Forelimb muscle (tissue), 1 donor: ENCODE results near the gene TRAF5. TPM values are rescaled to one million over a fixed set of nuclear protein-coding genes. Genes with fewer than 3 reads are reported as not detected.
"Not testable (repeated sequence)": the region's sequence is repeated elsewhere in the genome, so short reads cannot be mapped to it uniquely, and the experiment has no call there.

Experiments used
- DNase-seq: peaks from one replicate; pipeline ENCODE4 v3.0.0-alpha.2; 2013; ENCODE audit warnings: low read depth
- polyA plus RNA-seq: library from polyadenylated mRNA; unstranded; fragments of 120-200 nt; gene quantifications from one replicate; pipeline ENCODE4 v1.2.1, GENCODE V29; 2013; ENCODE audit not compliant: insufficient read length

The TRAF5 gene, protein sequence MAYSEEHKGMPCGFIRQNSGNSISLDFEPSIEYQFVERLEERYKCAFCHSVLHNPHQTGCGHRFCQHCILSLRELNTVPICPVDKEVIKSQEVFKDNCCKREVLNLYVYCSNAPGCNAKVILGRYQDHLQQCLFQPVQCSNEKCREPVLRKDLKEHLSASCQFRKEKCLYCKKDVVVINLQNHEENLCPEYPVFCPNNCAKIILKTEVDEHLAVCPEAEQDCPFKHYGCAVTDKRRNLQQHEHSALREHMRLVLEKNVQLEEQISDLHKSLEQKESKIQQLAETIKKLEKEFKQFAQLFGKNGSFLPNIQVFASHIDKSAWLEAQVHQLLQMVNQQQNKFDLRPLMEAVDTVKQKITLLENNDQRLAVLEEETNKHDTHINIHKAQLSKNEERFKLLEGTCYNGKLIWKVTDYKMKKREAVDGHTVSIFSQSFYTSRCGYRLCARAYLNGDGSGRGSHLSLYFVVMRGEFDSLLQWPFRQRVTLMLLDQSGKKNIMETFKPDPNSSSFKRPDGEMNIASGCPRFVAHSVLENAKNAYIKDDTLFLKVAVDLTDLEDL
- 24.4 TPM for polyA plus RNA-seq

DNA sequence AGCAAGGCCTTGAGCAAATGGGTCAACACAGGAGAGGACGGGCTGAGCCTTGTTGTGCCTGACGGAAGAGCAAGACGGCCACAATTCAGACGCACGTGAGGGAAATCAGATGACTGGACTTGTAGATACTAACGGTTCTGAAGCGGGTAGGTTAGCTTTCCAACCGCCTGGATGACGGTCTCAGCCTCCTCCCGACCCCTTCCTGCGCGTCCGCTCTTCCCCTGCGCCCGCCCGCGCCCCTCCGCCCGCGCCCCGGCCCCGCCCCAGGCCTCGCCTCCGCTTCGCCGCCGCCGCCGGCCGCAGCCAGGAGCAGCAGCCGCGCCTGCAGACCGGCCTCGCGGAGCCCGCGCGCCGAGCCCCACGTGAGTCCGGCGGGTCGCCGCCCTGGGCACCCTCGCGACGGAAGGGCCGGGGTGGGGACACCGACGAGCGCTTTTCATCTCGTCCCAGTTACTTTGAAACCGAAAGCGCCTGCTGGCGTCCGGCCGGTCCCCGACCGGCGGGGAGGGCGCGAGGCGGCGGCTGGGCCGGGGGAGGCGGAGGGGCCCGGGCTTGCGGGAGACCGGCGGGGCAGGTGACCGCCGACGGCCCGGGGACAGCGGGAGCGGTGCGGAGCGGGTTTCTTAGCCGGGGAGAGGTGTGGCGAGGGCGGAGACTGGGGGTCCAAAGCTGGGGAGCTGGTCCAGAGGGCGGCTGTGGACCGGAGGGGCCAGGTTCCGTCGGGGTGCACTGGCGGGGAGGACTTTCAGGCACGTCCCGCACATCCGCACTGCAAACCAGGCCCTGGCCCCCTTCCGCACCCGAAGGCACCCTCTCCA lies at the start of gene TRAF5:
Gene TRAF5, plus strand, starts transcription at position 306 of the 818 bp plus-strand sequence. CDS start 26,407 bp downstream, outside the sequence.
- DNase-seq, result peak; percentile 22

DNA sequence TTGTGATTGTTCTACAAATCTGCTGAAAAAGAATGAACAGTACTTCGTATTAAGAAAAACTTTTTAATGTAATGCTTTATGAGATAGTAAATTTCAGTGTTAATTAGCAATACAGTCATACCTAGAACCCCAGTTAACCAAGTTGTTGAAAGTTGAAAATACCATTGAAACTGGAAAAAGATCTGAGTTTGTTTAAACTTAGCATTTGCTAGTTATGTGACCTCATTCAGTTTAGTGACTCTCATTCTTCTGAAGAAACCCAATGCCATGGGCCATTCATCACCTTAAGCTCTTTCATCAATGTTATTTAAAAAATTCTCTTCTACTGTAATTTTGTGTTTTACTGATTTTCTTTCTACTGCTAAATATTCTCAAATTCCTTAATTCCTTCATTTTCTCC lies 47.3 kb upstream of the TRAF5 start:
- no peak for DNase-seq

DNA sequence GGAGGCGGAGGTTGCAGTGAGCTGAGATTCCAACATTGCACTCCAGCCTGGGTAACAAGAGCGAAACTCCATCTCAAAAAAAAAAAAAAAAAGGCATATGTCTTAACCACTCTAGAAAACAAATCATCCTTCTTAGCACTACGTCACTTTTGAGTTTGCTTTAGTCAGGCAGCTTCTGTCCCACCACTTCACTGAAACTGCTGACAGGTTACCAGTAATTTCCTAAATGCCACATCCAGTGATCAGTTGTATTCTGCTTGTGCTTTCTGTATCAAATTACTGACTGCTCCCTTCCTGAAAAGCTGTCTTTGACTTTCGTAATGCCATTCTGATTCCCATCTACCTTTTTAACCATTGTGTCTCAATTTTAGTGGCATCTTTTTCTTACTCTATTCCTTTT lies 45.7 kb upstream of the TRAF5 start:
- DNase-seq, result no peak

DNA sequence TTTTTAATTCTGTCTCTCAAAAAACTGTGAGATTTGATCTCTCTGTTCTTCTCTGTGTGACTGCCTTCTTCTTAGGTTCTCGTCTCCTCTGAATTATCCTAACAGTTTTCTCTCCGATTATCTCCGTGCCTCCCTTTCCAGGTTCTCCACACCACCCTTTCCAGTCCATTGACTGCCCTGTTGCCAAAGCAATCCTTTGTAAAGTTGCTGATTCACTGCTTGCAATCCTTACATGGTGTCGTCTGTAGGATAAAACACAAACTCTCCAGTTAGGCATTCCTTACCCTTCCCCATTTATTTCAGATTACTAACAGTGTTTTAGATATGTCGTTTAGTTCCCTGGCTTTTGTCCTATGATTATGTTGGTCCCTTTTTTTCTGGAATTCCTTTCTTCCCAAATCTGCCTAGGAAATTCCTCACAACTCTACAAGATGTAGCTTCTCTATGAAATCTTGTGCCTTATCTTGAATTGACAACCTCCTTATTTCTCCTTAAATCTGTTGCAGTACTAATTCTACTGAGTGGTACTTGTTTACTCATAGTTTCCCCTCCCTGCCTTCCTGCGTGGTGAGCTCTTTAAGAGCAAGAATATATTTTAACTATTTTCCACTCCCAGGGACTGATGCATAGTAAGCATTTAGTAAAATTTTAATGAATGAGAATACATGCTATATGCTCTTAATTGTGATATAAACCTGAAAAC lies 45.2 kb upstream of the TRAF5 start:
- DNase-seq, result no peak

DNA sequence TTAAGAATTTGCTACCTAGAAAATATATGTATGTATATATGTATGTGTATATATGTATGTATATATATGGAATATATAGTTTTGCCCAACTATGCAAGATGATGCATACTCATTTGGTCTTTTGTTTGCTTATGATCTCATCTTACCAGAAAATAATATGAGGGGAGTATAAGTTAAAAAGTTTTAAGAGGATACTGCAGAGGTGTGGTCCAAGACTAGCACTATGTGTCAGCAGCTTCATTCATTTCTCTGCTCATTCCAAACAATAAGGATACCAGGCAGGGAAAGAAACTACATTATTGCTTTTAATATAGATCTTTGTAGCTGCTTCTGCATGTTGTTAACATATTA lies 44.6 kb upstream of the TRAF5 start:
- DNase-seq, result no peak

DNA sequence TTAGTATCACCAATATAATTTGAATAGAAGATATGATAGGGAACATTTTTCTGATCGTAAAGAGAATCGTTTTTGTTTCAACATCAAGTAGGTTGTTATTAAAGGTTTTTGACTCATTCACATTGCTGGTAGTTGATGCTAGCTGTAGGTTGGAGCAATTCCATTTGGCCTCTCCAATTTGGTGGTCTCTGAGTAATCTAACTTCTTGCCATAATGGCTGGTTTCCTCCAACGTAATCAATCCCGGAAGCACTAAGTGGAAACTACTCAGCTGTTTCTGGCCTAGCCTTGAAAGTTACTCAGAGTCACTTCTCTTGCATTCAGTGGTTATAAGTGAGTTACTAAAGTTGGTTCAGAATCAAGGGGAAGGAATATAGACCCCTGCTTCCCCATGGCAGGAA lies 41.4 kb upstream of the TRAF5 start:
- no peak for DNase-seq

DNA sequence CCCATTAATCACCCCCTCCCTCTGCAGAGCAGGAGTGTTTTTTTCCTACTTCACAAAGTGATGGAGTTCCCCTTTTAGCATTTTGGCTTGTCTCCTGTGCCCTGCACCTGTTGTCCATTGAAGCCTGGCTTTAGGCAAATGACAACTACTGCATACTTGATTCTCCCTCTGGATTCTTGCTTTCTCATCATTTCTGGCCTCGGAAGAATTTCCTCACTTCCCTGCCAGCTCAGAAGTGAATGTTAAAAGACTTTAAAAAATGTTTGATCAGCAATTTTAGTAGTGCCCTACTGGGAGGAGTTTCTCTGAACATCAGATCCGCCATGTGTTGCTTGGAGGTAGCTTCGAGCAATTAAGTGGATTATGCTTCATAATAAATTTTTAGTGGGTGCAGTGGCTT lies 39.4 kb upstream of the TRAF5 start:
- no peak for DNase-seq

DNA sequence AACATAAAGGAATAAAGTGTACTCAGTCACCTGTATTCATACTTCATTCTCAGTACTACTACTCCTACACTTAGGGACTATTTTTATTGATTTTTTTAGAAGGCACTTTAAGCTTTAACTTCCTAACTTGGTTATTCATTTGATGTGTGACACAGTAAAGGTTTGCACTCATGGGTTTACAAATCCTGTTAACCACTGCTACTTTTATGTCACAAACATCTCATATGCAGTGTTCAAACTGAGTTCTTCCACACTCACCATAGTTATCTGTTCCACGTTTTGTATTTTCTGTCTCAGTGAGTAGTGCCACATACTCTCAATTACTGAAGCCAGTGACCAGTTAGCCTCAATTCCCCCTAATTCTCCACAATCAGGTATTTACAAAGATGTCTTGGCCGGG lies 34.2 kb upstream of the TRAF5 start:
- DNase-seq, result no peak

DNA sequence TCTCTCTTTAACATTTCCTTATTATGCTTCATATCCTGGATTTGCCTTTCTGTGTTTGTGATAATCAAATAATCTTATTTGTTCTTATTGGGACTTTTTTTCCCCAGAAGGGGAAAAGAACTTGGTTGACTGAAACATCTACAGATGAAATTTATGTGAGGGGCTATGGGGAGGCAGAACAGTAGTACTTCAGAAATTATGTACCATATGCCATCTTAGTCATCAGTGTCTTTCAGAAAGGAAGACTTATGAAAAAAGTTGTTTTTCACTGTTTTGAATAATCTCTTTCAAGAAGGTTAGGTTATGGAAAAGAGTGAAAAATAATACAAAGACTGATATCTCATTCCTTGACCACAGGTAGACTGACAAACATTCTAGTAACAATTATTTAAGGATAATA lies 30.2 kb upstream of the TRAF5 start:
- DNase-seq, result no peak

DNA sequence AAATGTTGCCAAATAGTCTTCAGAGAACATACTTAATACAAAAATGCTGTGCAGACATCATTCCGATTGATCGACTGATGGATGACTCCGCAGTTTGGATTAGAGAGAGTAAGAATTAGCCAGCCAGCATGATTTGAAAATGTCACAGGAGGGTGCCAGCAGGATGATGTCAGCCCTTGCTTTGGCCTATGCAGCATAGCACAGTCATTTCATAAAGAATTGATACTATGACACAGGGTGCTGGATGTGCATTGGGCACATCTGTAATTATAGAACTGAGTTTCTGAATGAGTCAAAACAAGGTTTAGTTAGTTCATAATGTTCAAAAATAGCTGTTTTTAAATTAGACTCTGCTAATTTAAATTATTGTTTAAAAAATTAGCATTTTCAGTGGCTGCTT lies 21.6 kb upstream of the TRAF5 start:
- no peak for DNase-seq

DNA sequence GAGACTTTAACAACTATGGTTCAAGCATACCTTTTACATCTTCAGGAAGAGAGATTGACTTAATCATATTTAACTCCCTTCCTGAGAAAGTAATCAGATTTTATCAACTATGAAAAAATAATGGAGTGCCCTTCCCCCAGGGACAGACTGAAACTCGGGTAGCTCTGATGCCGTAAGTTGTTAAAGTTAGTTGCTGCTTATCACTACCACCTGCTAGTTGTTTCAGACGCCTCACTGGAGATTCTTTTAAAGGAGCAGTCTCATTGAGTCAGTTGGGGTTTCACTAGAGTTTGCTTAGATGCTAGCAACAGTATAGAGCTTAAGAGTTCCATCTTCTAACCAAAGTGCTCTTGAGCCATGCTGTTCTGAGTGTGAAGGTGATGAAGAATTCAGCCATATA lies 17.0 kb upstream of the TRAF5 start:
- no peak for DNase-seq

DNA sequence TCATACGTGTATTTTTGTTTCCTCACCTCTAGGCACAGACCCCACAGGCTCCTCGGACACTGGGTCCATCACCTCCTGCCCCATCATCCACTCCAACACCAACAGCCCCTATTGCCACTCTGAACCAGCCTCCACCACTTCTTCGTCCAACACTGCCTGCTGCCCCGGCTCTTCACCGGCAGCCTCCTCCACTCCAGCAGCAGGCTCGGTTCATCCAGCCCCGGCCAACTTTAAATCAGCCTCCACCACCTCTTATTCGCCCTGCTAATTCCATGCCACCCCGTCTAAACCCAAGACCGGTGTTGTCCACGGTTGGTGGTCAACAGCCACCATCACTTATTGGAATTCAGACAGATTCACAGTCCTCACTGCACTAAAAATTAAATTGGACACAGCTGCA lies 13.2 kb upstream of the TRAF5 start:
- DNase-seq, result no peak

DNA sequence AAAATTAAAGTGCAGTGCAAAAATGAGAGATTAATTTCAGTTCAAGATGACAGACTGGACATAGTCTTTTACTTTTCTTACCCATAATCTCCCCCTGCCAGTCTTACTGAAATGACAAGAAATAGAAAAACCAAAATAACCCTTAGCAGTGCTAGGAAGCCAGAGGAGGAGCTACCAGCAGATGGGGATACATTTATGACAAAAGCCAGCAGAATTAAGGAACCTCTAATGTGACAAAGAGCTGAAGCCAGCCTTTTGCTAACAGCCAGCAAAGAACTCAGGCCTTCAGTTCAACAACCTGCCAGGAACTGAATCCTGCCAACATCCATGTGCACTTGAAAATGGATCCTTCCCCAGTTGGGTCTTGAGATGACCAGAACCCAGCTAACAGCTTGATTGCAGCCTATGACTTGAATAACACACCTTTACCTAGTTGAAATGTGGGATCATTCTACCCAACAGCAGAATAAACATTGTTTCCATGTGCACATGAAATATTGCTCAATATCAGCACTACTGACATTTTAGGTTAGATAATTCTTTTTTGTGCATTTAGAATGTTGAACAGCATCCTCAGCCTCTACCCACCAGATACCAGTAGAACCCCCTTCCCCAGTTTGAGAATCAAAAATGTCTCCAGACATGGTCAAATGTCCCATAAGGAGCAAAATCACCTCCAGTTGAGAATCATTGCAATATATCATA lies 7.9 kb upstream of the TRAF5 start:
- no peak for DNase-seq

DNA sequence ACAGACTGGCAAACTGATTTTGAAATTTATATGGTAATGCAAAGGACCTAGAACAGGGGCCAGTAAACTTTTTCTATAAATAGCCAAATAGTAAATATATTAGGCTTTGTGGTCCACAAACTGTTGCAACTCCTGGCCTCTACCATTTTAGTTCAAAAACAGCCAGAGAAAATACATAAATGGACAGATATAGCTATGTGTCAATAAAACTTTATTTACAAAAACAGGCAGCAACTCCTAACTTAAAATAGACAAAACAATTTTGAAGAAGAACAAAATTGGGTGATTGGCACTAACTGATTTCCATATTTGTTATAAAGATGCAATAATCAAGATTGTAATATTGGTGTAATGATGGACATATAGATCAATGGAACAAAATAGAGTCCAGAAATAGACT lies 6.7 kb upstream of the TRAF5 start:
- DNase-seq, result no peak

DNA sequence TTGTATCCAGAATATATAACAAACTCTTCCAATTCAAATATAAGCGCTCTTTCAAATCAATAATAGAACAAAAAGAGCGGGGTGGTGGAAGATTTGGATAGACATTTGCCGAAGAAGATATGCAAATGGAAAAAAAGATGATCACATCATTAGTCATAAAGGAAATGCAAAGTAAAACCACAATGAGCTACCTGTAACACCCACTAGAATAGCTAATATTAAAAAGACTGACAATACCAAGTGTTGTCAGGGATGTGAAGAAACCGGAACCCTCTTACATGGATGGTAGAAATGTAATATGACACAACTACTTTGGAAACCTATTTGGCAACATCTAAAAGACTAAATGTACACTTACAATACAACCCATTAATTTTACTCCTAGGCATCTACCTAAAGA lies 5.7 kb upstream of the TRAF5 start:
- DNase-seq, result no peak

DNA sequence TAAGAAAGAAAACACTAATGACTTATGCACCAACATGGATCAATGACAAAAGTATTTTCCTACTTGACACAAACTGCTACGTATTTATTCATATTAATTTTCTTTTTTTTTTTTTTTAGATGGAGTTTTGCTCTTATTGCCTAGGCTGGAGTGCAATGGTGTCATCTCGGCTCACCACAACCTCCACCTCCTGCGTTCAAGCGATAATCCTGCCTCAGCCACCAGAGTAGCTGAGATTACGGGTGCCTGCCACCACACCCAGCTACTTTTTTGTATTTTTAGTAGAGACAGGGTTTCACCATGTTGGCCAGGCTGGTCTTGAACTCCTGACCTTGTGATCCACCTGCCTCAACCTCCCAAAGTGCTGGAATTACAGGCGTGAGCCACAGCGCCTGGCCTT lies 5.0 kb upstream of the TRAF5 start:
- not testable (repeated sequence) for DNase-seq

DNA sequence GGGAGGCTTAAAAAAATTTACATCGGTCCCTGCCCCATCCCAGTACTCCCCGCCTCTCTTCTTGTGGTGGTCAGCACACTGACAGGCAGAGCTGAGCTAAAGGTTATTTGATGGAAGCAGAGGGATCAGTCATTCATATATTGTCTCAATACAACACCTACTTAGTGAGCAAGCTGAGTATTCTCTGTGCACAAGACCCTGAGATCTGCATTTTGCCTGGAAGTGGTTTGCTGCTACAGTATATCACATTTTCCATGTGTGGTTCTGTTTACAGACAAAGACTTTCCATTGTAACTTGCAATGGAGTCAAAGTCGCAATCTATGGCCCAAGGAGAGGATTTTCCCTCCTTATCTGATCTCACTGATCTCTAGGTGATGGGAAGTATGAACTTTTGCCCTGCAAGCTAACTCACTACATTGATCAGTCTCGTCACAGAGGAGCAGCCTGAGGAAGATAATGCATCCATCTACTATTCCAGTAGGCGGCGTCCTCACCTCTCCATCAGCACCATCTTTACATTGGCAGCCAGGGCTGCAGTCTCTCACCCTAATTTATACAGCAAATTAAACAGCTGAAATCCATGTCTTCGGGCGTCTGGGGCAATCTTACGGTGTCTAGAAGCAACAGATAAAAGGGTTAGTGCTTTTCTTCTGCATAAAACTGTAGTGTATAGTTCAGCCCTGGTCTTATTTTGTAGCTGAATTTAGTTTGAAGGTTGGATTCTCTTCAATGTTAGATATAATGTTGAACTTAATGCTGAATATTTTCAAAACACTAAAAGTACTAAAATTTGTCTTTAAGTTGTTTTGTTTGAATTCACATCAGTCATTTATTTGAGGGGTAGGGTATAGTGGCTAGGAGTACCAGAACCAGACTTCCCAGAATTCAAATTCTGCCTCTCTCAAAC lies 3.2 kb upstream of the TRAF5 start:
- DNase-seq, result peak; percentile 39

DNA sequence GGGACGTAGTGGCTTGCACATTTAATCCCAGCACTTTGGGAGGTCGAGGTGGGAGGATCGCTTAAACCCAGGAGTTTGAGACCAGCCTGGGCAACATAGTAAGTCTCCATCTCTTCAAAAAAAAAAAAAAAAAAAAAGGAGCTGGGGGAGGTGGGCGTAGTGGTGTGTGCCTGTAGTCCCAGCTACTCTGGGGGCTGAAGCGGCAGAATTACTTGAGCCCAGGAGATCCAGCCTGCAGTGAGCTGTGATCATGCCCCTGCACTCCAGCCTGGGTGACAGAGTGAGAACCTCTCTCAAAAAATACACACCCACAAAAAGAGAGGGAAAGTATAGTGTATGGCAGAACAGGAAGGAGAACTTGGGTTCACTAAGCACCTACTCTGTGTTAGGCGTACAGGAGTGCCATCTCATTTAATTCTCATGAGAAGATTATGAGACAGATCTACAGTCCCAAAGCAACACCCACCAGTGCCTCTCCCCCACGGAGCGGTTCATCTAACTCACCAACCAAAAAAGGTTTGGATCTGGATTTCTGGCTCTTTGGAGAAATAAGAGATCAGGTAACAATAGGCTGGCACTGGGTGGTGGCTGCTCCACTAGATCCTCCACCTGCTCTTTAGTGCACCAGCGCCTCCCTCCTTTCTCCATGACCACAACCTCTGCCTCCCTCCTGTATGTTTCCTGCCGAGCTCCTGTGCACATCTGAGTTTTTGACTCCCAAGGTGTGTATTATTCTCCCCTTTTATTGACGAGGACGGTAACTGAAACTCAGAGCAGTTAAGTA lies 1.4 kb upstream of the TRAF5 start:
- no peak for DNase-seq

DNA sequence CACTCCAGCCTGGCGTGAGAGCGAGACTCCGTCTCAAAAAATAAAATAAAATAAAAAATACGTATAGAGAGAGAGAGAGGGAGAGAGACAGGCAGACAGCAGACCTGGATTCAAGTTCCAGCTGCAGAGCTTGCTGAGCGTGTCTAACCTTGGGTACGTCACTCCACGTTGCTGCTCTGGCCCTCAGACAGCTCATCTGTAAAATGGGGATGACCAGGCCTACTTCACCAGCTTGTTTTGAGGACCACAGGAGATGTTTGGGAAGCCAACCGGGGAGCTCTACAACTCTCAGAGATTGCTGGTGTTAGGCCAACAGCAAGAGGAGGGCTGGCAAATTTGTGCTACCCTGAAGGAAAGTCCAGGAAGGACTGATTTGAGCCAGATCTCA lies 499 bp upstream of the TRAF5 start:
- DNase-seq, result no peak
